CD4-positive, alpha-beta T cell (primary cell): Measurements from ENCODE around the gene SKIC8. TPM values are rescaled to one million over a fixed set of nuclear protein-coding genes. Genes with fewer than 3 reads are reported as not detected.
A peak's percentile ranks its signal among the peaks of the same experiment; 100 is the strongest.

Source experiments
- ATAC-seq: fragments of 200-7000 bp; cut with Tn5 transposase; one replicate; pipeline ENCODE4 v1.10.0; 2022; ENCODE audit warnings: mild to moderate bottlenecking; ENCODE audit not compliant: poor library complexity
- CTCF ChIA-PET: fragments of 350-600 bp; sonication (Branson Sonifier 250); formaldehyde crosslinking; loops from one replicate; lab custom pipeline; 2021; ENCODE audit warnings: antibody characterized with exemption, inconsistent platforms; lab: Charles Lee
- POLR2A ChIA-PET: fragments of 350-600 bp; sonication (Branson Sonifier 250); formaldehyde crosslinking; loops from one replicate; lab custom pipeline; 2021; ENCODE audit warnings: antibody characterized with exemption, inconsistent platforms; lab: Charles Lee
- DNase-seq, 14 experiments: peaks; one replicate each; pipeline ENCODE4 v3.0.0-alpha.2; 2013 to 2020; ENCODE audit warnings: mixed read lengths in 2 of 14
- H3K27ac ChIP-seq, 2 donors: one replicate each; pipeline versions ENCODE4 v1.5.1 to v1.7.0; 2013; ENCODE audit warnings: low read length in 2 of 2, low read depth in 1 of 2, mild to moderate bottlenecking in 1 of 2
- H3K27me3 ChIP-seq, 2 experiments: 1 replicate in 1 of 2; 2 replicates in 1 of 2; pipeline versions ENCODE4 v1.6.1 to v1.7.0; 2013; ENCODE audit warnings: low read length in 2 of 2, control low read depth in 1 of 2, mild to moderate bottlenecking in 1 of 2, moderate library complexity in 1 of 2; ENCODE audit not compliant: insufficient read depth in 2 of 2, control insufficient read depth in 1 of 2
- H3K36me3 ChIP-seq: one replicate; pipeline ENCODE4 v1.6.1; 2013; ENCODE audit warnings: low read length, control low read depth; ENCODE audit not compliant: insufficient read depth
- H3K4me1 ChIP-seq: one replicate; pipeline ENCODE4 v1.6.1; 2013; ENCODE audit warnings: low read length, control low read depth; ENCODE audit not compliant: insufficient read depth
- H3K4me3 ChIP-seq: one replicate; pipeline ENCODE4 v1.5.1; 2013; ENCODE audit warnings: mild to moderate bottlenecking, low read length, moderate library complexity
- H3K9me3 ChIP-seq, 2 experiments: 1 replicate in 1 of 2; 2 replicates in 1 of 2; pipeline versions ENCODE4 v1.6.1 to v1.7.0; 2013; ENCODE audit warnings: low read length in 2 of 2, mild to moderate bottlenecking in 2 of 2, control low read depth in 1 of 2, moderate library complexity in 1 of 2; ENCODE audit not compliant: control insufficient read depth in 1 of 2, insufficient read depth in 1 of 2
- H3K27ac Mint-ChIP-seq: one replicate; pipeline ENCODE4 v1.8.0; 2020; ENCODE audit warnings: mixed read lengths
- H3K27me3 Mint-ChIP-seq: one replicate; pipeline ENCODE4 v1.8.0; 2021; ENCODE audit warnings: mixed read lengths
- H3K36me3 Mint-ChIP-seq: one replicate; pipeline ENCODE4 v1.8.0; 2021; ENCODE audit warnings: low read depth, mixed read lengths
- H3K4me1 Mint-ChIP-seq: one replicate; pipeline ENCODE4 v1.8.0; 2021; ENCODE audit warnings: low read depth, mixed read lengths
- H3K4me3 Mint-ChIP-seq: one replicate; pipeline ENCODE4 v1.8.0; 2020; ENCODE audit warnings: mild to moderate bottlenecking, mixed read lengths
- H3K9me3 Mint-ChIP-seq: one replicate; pipeline ENCODE4 v1.8.0; 2020; ENCODE audit warnings: mixed read lengths
- intact Hi-C, 2 experiments: fragments of 100-400 bp; cut with DNase I in 1 of 2; cut with micrococcal nuclease in 1 of 2; formaldehyde crosslinking; loops; one replicate each; pipeline versions ENCODE4 v1.15.1 to v1.9.0; 2023 to 2025; cut with DNase I, micrococcal nuclease
- total RNA-seq, 174 experiments: library from RNA in 2 of 174; stranded (reverse) in 2 of 174; gene quantifications; one replicate each; pipeline ENCODE4 v1.2.3 and lab custom pipeline; 2021 to 2026
- TF ChIP-seq, protein P1 (sequence below): fragments of 200-600 bp; IDR thresholded peaks from one replicate; pipeline ENCODE4 v1.8.0; 2022; ENCODE audit warnings: antibody characterized with exemption, mild to moderate bottlenecking

The SKIC8 gene
- total RNA-seq, 2 experiments from 2014 or later, result 13.3 to 16.7 TPM

DNA sequence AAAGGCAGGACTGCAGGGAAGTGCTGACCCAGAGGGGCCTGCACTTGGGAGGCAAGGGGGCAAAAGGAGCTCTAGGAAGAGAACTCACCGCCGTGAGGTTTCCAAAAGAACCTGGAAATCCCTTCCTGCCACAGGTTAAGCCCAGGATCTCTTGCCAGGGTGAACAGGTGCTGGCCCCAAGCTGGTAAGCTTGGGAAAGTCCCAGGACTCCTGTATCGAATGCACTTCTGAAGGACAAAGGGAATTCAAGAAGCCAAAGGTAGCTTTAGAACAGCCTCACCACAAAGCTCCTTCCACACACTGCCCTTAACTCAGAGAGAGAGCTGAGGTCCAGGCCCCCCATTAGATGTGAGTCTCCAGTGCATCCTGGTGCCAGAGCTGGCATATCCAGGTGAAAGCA is 11.9 kb upstream of the SKIC8 start:
- no peak for DNase-seq
- POLR2A ChIA-PET, result interaction anchor here (1.2 kb wide), 1 partner anchor 12 kb away, joined by 4 read pairs; the partner anchor contains the start of gene SKIC8
- Mint-ChIP-seq H3K27me3 (peaks cover 13% of the 10 kb centered on the region), H3K4me3 (no peak overlapping the region), H3K9me3 (no peaks in the 10 kb centered on the region), H3K4me1 (no peaks in the 10 kb centered on the region), H3K27ac (no peak overlapping the region), H3K36me3 (no peaks in the 10 kb centered on the region)
- CTCF ChIA-PET, result no interaction called here
- TF ChIP-seq, protein P1, sequence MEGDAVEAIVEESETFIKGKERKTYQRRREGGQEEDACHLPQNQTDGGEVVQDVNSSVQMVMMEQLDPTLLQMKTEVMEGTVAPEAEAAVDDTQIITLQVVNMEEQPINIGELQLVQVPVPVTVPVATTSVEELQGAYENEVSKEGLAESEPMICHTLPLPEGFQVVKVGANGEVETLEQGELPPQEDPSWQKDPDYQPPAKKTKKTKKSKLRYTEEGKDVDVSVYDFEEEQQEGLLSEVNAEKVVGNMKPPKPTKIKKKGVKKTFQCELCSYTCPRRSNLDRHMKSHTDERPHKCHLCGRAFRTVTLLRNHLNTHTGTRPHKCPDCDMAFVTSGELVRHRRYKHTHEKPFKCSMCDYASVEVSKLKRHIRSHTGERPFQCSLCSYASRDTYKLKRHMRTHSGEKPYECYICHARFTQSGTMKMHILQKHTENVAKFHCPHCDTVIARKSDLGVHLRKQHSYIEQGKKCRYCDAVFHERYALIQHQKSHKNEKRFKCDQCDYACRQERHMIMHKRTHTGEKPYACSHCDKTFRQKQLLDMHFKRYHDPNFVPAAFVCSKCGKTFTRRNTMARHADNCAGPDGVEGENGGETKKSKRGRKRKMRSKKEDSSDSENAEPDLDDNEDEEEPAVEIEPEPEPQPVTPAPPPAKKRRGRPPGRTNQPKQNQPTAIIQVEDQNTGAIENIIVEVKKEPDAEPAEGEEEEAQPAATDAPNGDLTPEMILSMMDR, result no peak
- no peaks in the 10 kb centered on the region for H3K4me1 ChIP-seq
- peaks cover 0 to 9% of the 10 kb centered on the region in 2 experiments for H3K27me3 ChIP-seq
- H3K27ac ChIP-seq, result no peak overlapping the region
- intact Hi-C loops, result no loop called here
- no peaks in the 10 kb centered on the region for H3K36me3 ChIP-seq
- ATAC-seq, result no peak
- H3K9me3 ChIP-seq, result no peaks in the 10 kb centered on the region
- no peak overlapping the region for H3K4me3 ChIP-seq

DNA sequence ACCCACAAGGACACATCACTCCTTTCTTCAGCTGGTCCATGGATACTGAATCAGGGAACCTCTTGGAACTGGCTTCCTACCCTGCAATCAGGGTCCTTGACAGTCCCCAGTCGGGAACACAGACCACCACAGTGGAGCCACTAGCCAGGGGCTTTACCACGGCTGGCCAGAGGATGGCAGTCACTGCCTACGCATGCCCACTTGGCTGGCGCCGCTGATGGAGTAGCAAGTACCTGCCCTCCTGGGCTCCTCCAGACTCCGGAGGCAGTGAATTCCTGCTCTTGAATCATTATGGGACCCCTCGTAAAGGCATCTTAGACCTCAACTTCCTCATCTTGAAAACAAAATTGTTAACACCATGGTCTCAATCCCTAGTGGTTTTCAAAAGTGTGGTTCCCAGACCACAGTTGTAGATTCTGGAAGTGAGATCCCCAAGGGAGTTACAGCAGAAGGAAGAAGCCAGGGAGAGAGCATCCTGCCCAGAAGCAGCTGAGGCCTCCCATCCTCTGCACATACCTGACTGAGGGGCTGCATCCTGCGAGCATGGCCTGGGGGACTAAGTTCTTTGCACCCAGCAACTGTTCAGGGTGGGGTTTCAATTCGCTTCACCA is 9.1 kb upstream of the SKIC8 start:
- no peaks in the 10 kb centered on the region for H3K4me1 ChIP-seq
- no peaks in the 10 kb centered on the region for H3K9me3 ChIP-seq
- Mint-ChIP-seq H3K27ac (no peak overlapping the region), H3K27me3 (peaks cover 13% of the 10 kb centered on the region), H3K9me3 (no peaks in the 10 kb centered on the region), H3K4me3 (no peak overlapping the region), H3K36me3 (no peaks in the 10 kb centered on the region), H3K4me1 (no peaks in the 10 kb centered on the region)
- TF ChIP-seq, protein P1, result no peak
- ATAC-seq (peak; percentile 68), DNase-seq (peak in 12 of 14 experiments; percentile 6 to 61 (median 28))
- ChIA-PET POLR2A (no interaction called here), CTCF (interaction anchor here (1.4 kb wide), 1 partner anchor 114 kb away, joined by 3 read pairs; no protein-coding TSS in a partner anchor)
- H3K27ac ChIP-seq, result no peak overlapping the region
- H3K36me3 ChIP-seq, result no peaks in the 10 kb centered on the region
- intact Hi-C loops, result loop anchor here in 1 of 2 experiments (5.0 to 10.0 kb wide), 3 partner anchors 114 to 406 kb away; partner anchors contain the start of gene PSMA4
- H3K27me3 ChIP-seq, result peaks cover 0 to 9% of the 10 kb centered on the region in 2 experiments
- no peak overlapping the region for H3K4me3 ChIP-seq

DNA sequence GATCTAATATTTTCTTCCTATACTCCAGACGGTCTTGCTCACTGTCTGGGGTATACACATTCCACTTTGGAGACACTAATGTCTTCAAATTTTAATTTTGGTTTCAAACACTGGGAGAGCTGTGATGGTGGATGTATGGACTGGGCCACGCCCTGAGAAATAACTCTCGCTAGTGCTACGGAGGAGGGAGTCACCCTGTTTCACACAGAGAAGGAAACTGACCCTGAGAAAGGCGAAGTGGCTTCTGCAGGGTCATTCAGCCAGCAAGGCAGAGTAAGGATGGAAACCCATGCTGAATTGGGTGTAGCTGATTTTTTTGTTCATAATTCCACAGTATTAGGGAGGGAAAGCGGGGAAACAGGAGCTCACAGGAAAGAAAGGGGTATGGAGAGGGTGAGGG is 8.6 kb upstream of the SKIC8 start:
- Mint-ChIP-seq H3K27ac (no peak overlapping the region), H3K36me3 (no peaks in the 10 kb centered on the region), H3K27me3 (peaks cover 13% of the 10 kb centered on the region), H3K4me1 (no peaks in the 10 kb centered on the region), H3K9me3 (no peaks in the 10 kb centered on the region), H3K4me3 (no peak overlapping the region)
- DNase-seq (peak in 1 of 14 experiments; percentile 19), ATAC-seq (no peak)
- no peak overlapping the region for H3K27ac ChIP-seq
- H3K4me3 ChIP-seq, result no peak overlapping the region
- ChIA-PET POLR2A (interaction anchor here (1.1 kb wide), 1 partner anchor 130 kb away, joined by 4 read pairs; the partner anchor contains the start of gene IREB2), CTCF (interaction anchor here (0.9 to 1.4 kb wide), 2 partner anchors 13 to 115 kb away, joined by 3 read pairs; no protein-coding TSS in a partner anchor)
- no peaks in the 10 kb centered on the region for H3K9me3 ChIP-seq
- intact Hi-C loops, result loop anchor here in 1 of 2 experiments (5.0 to 10.0 kb wide), 3 partner anchors 114 to 407 kb away; partner anchors contain the start of gene PSMA4
- TF ChIP-seq, protein P1, result no peak
- H3K36me3 ChIP-seq, result no peaks in the 10 kb centered on the region
- peaks cover 0 to 9% of the 10 kb centered on the region in 2 experiments for H3K27me3 ChIP-seq
- no peaks in the 10 kb centered on the region for H3K4me1 ChIP-seq
